MV-4-11 (cell line): ENCODE results near the gene GPR160.

Experiments used
- DNase-seq: peaks from one replicate; lab custom pipeline; 2025; lab: John Stamatoyannopoulos, UW

The GPR160 gene

GRCh38 chr3:170064108-170064507 lies 26.3 kb downstream of the GPR160 start:
- DNase-seq: no peak

- DNase-seq: no peak
These were observed 37.8 kb downstream of the GPR160 start for GRCh38 chr3:170075441-170076091.

- peak; percentile 72 for DNase-seq
These were observed 39.0 kb downstream of the GPR160 start for GRCh38 chr3:170076715-170077238.

DNA sequence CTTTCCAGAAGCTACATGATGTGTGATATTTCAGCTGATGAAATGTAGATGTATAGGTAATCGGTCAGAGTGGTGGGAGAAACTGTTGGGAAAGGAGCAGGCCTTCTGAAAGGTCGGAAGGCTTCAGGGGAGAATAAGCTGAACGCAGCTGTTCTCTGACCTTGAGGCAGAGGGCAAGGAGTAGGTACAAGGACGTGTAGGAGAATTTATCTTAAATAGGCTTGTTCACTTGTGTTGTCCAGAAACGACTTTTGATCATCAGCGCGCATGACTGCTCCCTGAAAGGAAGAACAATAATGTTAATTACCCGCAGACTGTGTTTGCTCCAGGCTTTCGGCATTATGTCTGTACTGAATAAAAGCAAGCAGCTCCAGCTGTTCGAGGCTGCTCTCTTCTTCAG lies 39.6 kb downstream of the GPR160 start:
- DNase-seq: no peak

DNA sequence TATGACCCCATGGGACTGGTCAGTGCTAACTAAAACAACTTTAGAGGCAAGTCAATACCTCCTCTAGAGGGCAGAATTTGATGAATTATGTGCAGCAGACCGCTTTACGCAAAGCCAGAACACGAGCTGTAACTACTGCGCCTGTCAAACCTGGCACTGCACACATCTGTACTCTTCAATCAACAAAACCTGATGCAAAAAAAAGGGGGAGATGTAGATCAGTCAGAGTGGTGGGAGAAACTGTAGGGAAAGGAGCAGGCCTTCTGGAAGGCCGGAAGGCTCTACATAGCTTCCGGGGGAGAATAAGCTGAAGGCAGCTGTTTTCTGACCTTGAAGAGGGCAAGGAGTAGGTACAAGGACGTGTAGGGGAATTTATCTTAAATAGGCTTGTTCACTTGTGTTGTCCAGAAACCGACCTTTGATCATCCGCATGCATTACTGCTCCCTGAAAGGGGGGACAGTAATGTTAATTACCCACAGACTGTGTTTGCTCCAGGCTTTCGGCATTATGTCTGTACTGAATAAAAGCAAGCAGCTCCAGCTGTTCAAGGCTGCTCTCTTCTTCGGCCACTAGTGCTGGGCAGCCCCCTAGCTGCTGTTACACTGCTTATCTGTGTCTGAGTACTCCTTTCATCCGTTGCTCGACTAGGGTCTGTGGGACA lies 41.0 kb downstream of the GPR160 start:
- no peak for DNase-seq

DNA sequence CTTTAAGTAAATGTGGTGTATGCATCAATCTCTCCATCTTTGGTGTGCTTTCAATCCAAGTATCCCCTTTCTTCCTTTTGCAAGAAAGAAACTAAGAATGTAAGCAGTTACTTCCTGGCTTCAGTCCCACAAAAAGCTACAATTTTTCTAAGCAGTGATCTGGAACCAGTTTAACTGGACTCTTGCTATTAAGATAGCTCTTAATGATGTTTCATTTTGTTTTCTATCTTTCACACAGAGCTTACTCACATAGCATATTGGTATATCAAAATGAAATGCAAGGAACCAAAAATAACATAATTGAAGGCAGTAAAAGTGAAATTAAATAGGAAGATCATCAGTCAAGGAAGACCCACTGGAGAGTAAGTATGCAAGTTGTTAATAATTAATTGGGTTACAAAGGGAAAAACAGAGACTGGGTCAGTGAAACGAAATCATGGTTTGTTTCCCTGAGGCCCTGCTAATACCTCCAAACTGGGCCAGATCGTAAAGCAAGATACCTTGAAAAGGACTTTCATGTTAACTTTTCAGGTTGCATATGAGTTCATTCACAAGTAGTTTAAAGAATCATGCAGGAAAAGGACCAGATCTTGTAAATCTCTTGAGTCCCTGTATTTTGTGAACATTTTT lies 41.9 kb downstream of the GPR160 start:
- DNase-seq: no peak

DNA sequence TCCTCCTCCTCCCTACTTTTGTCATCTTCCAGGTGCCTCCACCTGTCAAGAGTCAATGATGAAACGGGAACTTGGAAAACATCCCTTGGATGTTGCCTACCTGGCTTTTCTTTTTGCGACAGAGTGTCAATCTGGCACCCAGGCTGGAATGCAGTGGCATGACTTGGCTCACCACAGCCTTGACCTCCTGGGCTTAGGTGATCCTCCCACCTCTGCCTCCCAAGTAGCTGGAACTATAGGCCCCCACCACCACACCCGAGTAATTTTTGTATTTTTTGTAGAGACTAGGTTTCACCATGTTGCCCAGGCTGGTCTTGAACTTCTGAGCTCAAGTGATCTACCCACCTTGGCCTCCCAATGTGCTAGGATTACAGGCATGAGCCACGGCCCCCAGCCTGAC lies 42.8 kb downstream of the GPR160 start:
- no peak for DNase-seq

- no peak for DNase-seq
These were observed 43.4 kb downstream of the GPR160 start for GRCh38 chr3:170081079-170081741.

DNA sequence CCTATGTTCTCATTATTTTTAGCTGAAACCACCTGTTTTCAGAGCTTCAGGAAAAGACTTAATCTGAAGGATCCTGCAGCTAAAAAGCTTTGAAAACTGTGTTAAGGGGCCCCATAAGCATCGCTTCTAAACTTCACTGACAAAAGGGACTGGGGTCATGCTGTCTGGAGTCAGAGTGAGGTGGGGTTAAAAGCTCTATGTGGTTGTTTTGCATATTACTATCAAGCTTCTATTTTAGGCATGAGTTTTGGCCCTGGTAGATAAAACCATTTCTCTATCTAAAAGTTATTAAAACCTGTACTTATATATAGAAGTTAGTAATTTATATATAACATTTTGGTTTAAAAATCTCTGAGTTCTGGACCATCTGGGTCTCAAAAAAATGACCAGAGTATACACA lies 45.5 kb downstream of the GPR160 start:
- no peak for DNase-seq

- no peak for DNase-seq
These were observed 47.6 kb downstream of the GPR160 start for GRCh38 chr3:170085396-170085795.

DNA sequence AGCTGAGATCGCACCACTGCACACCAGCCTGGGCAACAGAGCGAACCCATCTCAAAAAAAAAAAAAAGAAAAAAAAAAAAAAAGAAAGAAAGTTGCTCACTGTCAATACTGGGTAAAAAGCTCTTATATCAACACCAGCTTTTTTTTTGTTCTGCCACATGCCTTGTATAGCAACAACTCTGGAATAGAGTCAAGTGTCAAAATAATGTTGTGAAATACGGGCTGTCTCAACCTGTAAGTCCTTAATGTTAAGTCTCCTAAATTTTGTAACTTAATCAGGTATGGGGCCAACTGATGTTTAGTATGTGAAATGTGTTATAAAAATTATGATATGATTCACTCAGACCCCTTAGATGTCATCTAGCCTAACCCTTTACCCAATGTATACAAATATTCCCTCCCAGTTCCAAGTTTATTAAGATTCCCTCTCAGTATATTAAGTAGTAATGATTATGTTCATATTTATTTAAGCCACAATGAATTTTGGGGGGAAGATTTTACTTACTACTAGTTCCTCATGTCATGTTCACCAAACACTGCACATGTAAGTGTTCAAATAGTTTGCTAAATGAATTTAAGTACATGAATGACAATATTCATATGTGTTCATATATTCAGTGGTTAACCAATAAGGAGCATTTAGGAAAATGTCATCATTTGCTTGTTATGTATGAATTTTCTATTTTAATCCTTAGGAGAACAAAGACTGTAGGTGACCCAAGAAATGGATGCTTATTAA lies 52.2 kb downstream of the GPR160 start:
- DNase-seq: no peak

DNA sequence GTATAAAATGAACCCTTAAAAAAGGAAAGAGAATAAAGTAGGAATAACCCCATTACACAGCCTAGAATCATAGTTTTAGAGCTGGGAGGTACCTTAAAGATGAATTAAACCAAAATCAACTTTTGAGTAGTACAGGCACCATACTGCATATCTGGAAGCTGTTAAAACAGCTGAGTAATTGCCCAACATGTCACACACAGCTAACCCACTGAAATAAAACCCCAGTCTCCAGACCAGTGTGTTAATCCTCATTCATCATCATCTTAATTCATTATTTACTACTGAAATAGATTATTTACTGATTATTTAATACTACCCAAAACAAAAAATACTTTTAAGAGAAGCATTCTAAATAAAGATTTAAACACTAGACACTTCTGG lies 52.8 kb downstream of the GPR160 start:
- no peak for DNase-seq

GRCh38 chr3:170092907-170093306 lies 55.1 kb downstream of the GPR160 start:
- peak; percentile 45 for DNase-seq

DNA sequence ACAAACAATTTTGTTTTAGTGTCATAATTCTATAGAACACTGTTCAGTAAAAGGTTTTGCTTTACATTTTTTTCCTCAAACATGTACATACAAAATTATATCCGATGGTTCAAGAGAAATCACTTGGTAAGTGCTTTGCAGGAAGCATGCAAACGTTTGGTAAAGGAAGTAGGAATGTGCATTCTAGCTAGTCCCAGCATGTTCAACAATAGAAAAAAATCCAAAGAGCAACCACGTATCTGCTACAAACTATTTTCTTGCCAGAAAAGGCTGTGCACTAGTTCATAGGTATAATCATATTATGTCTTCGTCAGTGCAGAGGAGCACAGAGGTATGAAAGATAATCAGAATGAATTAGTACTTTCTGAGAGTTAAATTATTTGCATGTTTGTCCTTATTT lies 58.0 kb downstream of the GPR160 start:
- DNase-seq: no peak

GRCh38 chr3:170096342-170096741 lies 58.5 kb downstream of the GPR160 start:
- no peak for DNase-seq

DNA sequence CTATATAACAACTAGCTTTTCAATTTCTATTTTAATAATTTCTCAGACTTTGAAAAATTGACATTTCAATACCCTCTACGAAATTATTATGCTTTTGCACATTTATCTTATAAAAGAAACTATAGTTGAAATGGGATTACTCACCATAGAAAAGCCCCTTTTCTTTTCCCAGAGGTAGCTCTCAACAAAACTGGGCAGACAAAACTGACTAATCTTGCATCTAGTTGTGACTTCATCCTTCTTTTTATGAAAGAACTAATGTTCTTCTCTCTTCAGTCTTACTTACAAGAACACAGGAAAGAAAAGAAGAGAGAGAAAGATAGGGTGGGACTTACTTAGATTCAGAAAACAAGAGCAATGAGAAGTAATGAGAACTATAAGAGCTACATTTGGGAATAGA lies 61.0 kb downstream of the GPR160 start:
- DNase-seq: no peak

DNA sequence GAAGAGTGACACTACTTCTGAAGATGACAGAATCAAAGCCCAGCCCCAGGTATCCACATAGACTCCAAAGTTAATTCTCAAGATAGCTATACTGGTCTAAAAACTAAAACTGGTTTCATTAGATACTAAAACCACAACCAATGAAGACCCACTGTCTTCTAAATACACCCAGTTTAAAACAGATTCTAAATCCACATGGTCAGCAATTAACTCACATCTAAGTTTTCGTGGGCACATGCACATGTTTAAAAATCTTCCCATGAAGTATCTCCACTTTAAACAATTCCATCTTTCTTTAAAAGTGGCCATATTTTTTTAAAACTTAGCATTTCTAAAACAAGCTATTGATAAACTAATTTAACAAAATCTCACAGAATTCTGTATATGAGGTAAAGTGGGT lies 63.1 kb downstream of the GPR160 start:
- DNase-seq: no peak

DNA sequence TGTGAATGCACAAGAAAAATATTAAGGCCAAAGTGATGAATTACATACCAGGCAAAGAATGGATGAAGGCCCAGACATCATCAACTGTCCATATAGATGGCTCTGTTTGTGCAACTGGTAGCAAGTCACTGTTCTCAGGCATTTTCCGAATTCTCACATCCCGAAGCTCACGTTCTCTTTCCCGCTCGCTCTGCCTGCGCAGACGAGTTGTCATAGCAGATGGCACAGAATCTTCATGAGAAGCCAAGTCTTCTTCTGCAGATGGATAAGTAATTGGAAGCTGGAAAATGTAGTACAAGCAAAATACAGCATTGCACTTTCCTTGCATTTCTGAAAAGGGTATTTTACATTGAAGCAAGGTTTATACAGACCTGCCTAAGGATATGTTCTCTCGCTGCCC lies 64.6 kb downstream of the GPR160 start:
- DNase-seq: no peak

- no peak for DNase-seq
These were observed 70.1 kb downstream of the GPR160 start for GRCh38 chr3:170107941-170108340.

- DNase-seq: no peak
These were observed 71.2 kb downstream of the GPR160 start for GRCh38 chr3:170108955-170109354.

GRCh38 chr3:170109579-170110293 lies 71.9 kb downstream of the GPR160 start:
- DNase-seq: peak; percentile 19
